GM08714 (cell line): Measurements from ENCODE around the gene ART5.
"Not testable (repeated sequence)": the region's sequence is repeated elsewhere in the genome, so short reads cannot be mapped to it uniquely, and the experiment has no call there.

Experiments used
- H3K4me3 ChIP-seq: fragments of 200-500 bp; sonication (Bioruptor generic); 2 replicates; pipeline ENCODE4 v1.5.1; 2014; ENCODE audit warnings: mild to moderate bottlenecking, low read length, inconsistent platforms
- ZNF274 ChIP-seq: IDR thresholded peaks from 2 replicates; pipeline ENCODE4 v1.6.1; 2012; ENCODE audit warnings: mild to moderate bottlenecking, low read depth, low read length

The ART5 gene

GRCh38 chr11:3617990-3618389 lies 23.8 kb downstream of the ART5 start:
- no peak for TF ChIP-seq ZNF274
- H3K4me3 ChIP-seq = no peak overlapping the region

GRCh38 chr11:3616721-3617460 lies 24.9 kb downstream of the ART5 start:
- TF ChIP-seq ZNF274 = no peak
- no peak overlapping the region for H3K4me3 ChIP-seq

GRCh38 chr11:3615998-3616397 lies 25.8 kb downstream of the ART5 start:
- no peak for TF ChIP-seq ZNF274
- H3K4me3 ChIP-seq = no peak overlapping the region

- no peak for TF ChIP-seq ZNF274
- no peak overlapping the region for H3K4me3 ChIP-seq
Measured at GRCh38 chr11:3614742-3615171, 27.0 kb downstream of the ART5 start.

GRCh38 chr11:3613998-3614741 lies 27.6 kb downstream of the ART5 start:
- H3K4me3 ChIP-seq = no peak overlapping the region
- no peak for TF ChIP-seq ZNF274

GRCh38 chr11:3611976-3612678 lies 29.7 kb downstream of the ART5 start:
- no peak overlapping the region for H3K4me3 ChIP-seq
- TF ChIP-seq ZNF274 = no peak

- no peak overlapping the region for H3K4me3 ChIP-seq
- no peak for TF ChIP-seq ZNF274
Measured at GRCh38 chr11:3610846-3611245, 30.9 kb downstream of the ART5 start.

GRCh38 chr11:3609416-3610265 lies 32.2 kb downstream of the ART5 start:
- no peak for TF ChIP-seq ZNF274
- H3K4me3 ChIP-seq = no peak overlapping the region

GRCh38 chr11:3605771-3606203 lies 36.0 kb downstream of the ART5 start:
- H3K4me3 ChIP-seq = no peak overlapping the region
- no peak for TF ChIP-seq ZNF274

- no peak for TF ChIP-seq ZNF274
- H3K4me3 ChIP-seq = no peak overlapping the region
Measured at GRCh38 chr11:3605283-3605662, 36.5 kb downstream of the ART5 start.

GRCh38 chr11:3604167-3604566 lies 37.6 kb downstream of the ART5 start:
- H3K4me3 ChIP-seq = no peak overlapping the region
- TF ChIP-seq ZNF274 = no peak

GRCh38 chr11:3600201-3600600 lies 41.6 kb downstream of the ART5 start:
- not testable (repeated sequence) for H3K4me3 ChIP-seq

- H3K4me3 ChIP-seq = not testable (repeated sequence)
Measured at GRCh38 chr11:3597743-3598142, 44.0 kb downstream of the ART5 start.

GRCh38 chr11:3591326-3591725 lies 50.5 kb downstream of the ART5 start:
- not testable (repeated sequence) for H3K4me3 ChIP-seq

- H3K4me3 ChIP-seq = not testable (repeated sequence)
Measured at GRCh38 chr11:3590193-3590592, 51.6 kb downstream of the ART5 start.

GRCh38 chr11:3588776-3589175 lies 53.0 kb downstream of the ART5 start:
- not testable (repeated sequence) for H3K4me3 ChIP-seq
